CD4-positive, alpha-beta T cell treated with Interleukin-21 for 1 hour (primary cell): ENCODE results near the gene PARD3.
"Not testable (repeated sequence)": the region's sequence is repeated elsewhere in the genome, so short reads cannot be mapped to it uniquely, and the experiment has no call there.

Experiments used
- DNase-seq: peaks from one replicate; pipeline ENCODE4 v3.0.0-alpha.2; 2020

Gene PARD3

DNA sequence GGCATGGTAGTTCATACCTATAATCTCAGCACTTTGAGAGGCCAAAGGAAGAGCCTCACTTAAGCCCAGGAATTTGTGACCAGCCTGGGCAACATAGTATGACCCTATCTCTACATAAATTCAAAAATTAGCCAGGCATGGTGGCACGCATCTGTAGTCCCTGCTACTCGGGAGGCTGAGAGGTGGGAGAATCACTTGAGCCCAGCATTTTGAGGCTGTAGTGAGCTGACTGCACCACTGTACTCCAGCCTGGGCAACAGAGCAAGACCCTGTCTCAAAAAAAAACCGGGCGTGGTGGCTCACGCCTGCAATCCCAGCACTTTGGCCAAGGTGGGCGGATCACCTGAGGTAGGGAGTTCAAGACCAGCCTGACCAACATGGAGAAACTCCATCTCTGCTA is 19.8 kb downstream of the PARD3 start:
- no peak for DNase-seq

DNA sequence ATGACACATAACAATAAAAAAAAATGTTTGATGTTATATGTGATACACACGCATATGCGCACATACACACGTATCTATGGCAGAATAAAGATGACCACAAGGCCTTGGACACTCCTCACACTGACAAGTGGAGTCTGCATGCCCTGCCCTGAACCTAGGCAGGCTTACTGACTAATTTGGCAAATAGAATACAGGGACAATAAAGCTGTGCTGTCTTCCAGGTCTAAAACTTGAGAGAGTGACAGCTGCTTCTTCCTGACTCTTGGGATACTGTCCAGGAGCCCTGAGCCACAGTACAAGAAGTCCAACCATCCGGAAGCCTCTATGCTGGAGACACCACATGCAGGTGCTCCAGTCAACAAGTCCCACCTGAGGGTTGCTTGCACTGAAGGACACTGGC is 20.3 kb downstream of the PARD3 start:
- DNase-seq, result no peak

DNA sequence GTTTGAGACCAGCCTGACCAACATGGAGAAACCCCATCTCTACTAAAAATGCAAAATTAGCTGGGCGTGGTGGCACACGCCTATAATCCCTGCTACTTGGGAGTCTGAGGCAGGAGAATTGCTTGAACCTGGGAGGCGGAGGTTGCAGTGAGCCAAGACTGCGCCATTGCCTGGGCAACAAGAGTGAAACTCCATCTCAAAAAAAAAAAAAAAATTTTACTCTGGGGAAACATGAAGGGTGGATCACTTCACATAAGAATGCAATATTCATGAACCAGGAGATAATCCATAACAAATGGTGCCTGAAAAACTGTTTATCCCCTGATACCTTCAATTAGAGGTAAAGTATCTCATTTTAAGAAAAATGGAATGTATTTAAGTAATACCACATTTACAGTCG is 21.5 kb downstream of the PARD3 start:
- not testable (repeated sequence) for DNase-seq

DNA sequence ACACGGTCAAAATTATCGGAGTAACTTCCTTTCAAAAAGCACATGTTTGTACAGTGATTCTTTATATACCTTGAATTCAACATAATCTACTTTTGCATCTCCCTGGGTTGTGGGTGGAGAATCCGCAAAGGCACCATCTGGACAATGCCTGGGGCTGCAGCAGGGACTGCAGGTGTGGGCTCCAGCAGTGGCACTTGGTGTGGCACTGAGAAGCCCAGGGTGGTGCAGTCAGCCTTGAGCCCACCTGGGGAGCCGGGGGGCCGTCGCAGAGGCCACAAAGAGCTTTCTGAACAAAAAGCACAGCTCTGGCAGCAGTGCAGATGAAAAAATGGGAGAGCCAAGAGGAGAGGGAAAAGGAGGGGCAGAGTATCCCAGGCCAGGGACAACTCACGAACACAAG is 22.2 kb downstream of the PARD3 start:
- no peak for DNase-seq

- DNase-seq, result no peak
Measured at GRCh38 chr10:34791947-34792346, 23.1 kb downstream of the PARD3 start.

DNA sequence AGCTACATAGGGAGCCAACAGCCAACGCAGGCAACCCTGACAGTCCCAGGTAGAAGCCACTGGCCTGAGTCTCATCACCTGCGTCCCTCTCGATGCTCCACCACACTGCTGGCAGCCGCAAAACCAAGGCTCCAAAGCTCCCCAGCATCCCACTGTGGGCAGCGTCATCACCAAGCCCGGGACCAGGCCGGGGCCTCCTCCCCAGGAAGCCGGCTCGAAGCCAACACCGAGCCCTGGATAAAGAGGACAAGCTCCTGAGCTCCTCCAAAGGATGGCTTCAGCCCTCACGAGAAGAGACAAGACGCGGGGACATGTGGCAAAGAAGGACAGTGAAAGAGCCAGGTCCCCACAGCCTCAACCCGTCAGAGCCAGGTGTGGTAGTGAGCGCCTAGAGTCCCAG is 23.9 kb downstream of the PARD3 start:
- no peak for DNase-seq

- no peak for DNase-seq
Measured at GRCh38 chr10:34789966-34790506, 25.1 kb downstream of the PARD3 start.

DNA sequence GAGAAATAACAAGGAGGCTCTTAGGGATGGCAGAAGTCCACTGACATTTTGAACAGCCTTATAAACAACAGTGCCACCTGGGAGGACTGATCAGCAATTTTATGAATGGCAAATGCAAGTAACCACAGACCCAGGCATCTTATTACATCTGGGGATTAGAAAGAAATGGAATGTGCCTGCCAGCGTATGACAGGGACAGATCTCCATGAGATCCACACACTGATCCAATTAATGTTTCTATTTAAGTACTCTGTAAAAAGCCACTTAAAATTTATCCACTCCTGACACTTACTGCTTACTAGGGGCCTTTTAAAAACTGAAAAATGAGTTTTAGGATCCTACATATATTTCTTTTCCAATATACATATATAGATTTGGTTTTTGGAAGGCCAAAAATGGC is 28.6 kb downstream of the PARD3 start:
- no peak for DNase-seq

DNA sequence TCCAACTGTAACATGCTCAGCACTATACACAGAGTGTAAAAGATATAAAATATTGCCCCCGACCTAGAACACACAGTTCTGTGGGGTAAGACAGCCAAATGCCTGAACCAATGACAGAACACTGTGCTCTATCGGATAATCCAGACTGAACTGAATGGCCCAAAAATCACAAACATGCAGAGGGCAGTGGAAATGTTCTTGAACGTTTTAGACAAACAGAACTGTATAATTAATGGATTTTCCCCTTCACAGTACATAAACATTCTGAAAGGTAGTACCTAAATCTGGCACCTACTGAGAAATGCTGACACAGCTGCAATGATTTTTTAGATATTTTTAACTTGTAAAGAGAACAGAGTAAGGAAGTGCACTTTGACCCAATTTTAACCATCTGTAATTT is 33.4 kb downstream of the PARD3 start:
- no peak for DNase-seq

DNA sequence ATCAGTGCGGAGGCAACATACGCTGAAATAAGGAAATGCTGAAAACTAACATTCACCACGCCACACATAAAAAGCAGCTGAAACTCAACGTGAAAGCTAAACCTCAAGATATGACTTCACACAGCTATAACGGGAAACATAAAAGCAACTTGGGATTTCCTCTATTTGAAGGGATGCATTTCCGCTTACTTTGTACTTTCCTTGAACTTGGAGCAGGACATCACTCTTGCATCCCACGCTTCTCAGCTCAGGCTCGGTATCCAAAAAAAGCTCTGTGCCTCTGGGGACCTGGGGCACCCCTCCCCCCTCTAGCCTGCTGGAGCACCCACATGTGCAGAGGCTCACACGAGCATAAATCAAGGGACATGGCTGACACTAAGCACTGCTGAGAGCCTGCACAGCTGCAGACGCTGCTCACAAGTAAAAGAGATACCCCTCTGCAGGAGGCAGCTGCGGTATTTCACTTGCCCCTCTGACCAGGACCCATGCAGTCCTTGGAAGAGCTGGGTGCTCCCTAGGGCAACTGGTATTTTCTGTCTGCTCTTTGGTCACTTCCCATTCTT is 34.2 kb downstream of the PARD3 start:
- no peak for DNase-seq

DNA sequence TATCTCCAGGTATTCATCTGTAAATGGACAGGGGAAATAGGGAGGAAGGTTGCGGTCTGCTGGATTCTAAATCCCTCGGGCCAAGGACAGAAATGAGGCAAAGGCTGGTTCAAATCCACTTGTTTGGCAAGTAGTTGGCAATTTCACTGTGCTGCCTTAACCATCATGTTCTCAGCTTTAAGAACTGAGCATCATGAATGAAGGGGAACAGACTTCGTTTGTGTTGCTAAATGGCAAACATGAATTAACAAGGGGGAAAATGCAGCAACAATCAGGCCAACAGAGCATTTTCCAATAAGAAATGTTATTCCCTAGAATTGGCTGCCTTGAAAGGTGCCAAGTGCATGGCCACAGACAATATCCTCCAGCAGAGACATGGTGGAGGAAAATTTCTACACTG is 36.9 kb downstream of the PARD3 start:
- DNase-seq, result no peak

GRCh38 chr10:34776090-34776690 is 38.9 kb downstream of the PARD3 start:
- no peak for DNase-seq

GRCh38 chr10:34775044-34775637 is 40.0 kb downstream of the PARD3 start:
- DNase-seq, result no peak

DNA sequence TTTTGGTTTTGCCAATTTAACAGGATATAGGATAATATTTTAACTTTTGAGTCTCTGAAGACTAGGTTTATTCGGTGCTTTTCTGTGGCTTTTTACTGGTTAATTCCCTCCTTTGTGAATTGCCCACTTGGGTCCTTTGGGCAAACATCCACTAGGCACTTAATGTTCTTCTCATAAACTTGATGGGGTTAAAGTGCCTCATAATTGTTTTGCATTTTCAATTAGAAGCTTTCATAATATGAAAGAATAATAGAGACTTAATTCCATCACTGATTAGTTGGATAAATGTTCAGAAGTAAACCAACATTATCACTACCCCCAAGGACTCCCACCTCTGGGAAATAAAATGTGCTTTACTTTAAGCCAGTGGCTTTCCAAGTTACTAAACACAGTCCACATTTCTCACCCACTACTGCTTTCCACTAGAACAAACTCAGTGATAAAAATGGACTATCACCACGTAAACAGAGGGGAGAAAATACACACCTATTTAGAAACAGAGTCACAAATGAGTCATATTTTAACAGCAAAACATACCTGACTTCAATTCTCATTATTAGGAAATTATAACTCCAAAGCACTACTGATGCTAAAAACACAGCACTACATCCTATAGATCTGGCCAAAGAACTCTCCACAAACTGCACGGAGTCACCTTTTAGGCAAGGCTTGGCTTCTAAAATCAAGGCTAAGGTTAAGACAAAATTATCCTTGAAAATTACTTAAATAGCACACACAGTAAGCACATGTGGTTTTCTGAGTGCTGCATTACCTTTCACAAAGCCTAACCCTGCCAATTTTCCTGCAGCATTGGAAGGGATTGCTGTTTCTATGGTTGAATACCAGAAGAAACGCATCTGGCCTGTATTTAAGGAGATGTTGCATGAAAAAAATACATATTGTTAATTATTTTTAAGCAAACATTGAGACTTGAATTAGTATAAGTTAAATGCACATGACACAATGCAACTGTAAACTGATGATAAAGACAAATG is 41.2 kb downstream of the PARD3 start:
- no peak for DNase-seq

DNA sequence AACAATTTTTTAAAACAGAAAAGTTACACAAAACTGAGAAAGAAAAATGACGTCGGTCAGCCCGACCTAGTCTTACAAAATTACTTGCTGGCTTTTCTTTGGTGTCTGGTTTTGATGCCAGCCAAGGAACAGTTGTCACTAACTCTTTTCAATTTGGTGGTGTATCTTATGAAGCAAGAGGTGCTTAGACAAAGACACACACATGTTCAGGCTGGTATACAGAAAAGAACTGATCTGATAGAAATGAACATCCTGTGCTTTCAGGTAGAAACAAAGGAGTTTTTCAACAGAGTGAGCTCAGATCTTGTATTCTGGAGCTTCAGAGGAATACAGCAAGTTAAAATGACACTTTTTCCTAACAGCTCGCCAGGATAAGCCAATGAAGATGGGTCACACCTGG is 43.6 kb downstream of the PARD3 start:
- DNase-seq, result no peak

- no peak for DNase-seq
Measured at GRCh38 chr10:34771106-34771505, 44.0 kb downstream of the PARD3 start.

- no peak for DNase-seq
Measured at GRCh38 chr10:34769899-34770298, 45.2 kb downstream of the PARD3 start.

- no peak for DNase-seq
Measured at GRCh38 chr10:34768972-34769330, 46.1 kb downstream of the PARD3 start.

DNA sequence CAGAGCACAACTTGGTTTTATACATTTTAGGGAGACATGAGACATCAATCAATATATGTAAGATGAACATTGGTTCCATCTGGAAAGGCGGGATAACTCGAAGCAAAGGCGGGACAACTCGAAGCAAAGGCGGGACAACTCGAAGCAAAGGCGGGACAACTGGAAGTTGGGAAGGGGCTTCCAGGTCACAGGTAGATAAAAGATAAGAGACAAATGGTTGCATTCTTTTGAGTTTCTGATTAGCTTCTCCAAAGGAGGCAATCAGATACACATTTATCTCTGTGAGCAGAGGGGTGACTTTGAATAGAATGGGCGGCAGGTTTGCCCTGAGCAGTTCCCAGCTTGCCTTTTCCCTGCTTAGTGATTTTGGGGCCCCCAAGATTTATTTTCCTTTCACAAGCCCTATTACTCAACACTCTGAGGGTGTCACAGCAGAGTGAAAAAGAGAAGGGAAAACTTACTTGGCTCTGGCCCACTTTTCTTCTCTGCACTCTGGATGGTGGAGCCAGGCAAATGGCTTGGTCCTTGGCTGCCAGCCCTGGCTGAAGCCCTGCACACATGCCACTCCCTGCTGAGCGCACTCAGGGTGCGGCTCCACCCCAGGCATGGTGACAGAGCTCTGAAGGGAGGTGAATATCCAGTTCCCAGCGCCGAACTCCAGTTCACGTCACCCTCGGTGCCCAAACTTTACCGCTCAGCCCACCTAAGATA is 46.7 kb downstream of the PARD3 start:
- DNase-seq, result no peak

DNA sequence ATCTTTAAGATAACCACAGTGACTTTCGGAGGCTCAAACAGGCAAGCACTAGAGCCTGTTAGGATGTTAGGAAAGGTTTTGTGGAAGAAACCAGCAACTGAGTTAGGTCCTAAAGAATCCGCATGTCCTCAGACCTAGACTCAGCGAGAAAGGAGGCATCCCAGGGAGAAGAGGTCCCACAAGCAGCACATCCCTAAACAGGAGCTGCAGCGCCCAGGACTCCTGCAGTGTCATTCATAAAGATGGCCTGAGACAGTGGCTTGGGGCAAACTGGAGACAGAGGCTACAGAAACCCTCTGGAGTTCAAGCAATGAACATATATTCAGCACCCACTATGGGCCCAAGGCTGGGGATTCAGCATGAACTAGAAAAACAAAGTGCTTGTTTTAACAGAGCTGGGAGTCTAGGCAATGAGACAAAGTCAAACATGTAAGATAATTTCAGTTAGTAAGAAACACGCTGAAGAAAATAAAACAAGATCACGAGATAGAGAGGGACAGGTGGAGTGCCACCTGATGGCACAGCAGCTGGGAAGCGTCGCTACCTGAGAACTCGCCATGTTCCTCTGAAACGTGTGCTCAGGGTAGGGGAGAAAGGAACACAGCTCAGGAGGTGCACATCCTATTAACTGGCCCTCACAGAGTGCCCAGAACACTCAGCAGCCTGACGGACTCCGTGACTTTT is 48.1 kb downstream of the PARD3 start:
- DNase-seq, result no peak

GRCh38 chr10:34766266-34766600 is 48.9 kb downstream of the PARD3 start:
- DNase-seq, result no peak

DNA sequence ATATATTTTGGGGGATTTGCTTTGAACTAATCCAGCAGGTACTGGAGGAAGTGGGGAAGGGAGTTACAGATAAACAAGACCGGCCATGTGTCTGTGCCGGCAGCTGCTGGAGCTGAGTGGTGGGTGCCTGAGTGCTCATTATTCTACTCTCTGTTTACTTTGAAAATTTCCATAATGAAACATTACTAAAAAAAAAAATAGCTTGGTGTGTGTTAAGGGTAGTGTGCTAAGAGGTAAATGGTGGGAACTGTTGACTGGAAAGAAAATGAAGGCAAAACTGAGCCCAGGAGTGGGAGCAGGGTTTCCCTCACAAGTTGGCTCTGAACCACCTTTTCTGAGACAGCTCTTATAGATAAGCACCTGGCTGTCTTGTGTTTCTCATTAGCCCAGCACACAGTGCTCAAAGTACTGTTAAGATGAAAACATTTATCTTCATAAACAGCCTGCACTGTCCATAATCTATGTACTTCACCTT is 50.6 kb downstream of the PARD3 start:
- no peak for DNase-seq
